VCaP (cell line): ENCODE measurements around the gene MYRIP.
A peak's percentile ranks its signal among the peaks of the same experiment; 100 is the strongest.

Experiments
- H3K27ac ChIP-seq: fragments of 450-650 bp; 2 replicates; pipeline ENCODE4 v1.5.1; 2017
- CTCF ChIP-seq: fragments of 450-650 bp; conservative IDR thresholded peaks from 2 replicates; pipeline ENCODE4 v1.5.1; 2017; ENCODE audit warnings: mild to moderate bottlenecking, moderate library complexity

Gene MYRIP

GRCh38 chr3:39870706-39871105 is 61.3 kb downstream of the MYRIP start:
- no peak overlapping the region for H3K27ac ChIP-seq
- no peak for TF ChIP-seq CTCF

DNA sequence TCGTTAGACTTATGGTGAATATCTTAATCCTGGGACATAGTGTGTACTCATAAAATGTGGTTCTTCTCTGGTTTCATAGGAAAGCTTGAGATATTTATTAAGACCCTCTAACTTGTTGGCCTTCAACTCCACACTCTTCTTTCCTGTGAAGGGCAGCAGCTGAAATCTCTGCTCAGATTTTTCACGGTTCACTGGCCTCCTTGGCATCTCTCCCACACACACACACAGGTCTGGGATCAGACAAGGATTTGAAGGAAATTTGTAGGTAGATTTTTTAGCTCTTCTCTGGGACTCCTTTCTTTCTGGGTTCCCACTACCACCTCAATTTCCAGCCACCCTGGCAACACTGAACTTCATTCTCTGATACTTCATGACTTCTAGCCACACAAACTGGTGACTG is 70.2 kb downstream of the MYRIP start:
- H3K27ac ChIP-seq, result peak overlapping the region; percentile 68
- no peak for TF ChIP-seq CTCF

DNA sequence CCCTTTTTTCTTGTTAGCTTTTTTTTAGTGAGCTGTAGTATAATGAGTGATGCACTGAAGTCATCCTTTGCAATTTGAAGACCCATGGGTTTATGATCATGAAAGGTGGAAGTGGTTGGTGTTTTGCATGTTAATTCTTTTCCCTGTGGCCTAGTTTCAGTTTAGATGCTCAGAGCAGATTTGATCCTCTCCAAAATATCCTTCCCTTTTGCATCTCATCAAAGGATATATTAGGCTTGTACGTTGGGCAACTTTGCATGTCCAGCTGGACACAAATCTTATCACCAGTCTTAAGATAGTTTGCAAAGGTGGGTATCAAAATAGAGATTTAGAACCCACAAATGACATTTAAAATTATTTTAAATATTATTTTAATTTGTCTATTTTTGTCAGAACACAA is 72.7 kb downstream of the MYRIP start:
- no peak for TF ChIP-seq CTCF
- H3K27ac ChIP-seq, result no peak overlapping the region

- peak overlapping the region; percentile 45 for H3K27ac ChIP-seq
- no peak for TF ChIP-seq CTCF
Measured at GRCh38 chr3:39892068-39892467, 82.7 kb downstream of the MYRIP start.

GRCh38 chr3:39896184-39896583 is 86.8 kb downstream of the MYRIP start:
- no peak overlapping the region for H3K27ac ChIP-seq
- TF ChIP-seq CTCF, result no peak

DNA sequence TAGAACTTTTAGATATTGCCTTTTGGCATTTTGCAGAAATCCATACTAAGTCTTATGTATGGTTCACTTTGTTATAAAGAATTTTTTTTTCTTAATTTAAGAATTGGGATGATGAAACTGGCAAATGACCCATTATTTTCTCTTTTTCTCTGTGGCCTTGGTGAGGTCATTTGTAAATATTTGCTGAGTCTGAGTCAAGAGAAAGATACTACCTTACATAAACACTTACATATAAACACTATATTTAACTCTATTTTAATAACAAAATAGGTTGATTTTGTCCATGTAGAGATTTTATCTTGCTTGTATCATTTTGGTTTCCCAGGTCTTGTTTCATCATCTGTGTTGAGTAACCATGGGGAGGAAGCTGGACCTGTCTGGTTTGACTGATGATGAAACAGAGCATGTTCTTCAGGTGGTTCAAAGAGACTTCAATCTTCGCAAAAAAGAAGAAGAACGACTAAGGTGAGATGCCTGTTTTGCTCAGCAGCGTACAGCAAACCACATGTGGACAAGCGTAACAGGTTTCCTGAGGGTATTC is 91.1 kb downstream of the MYRIP start:
- H3K27ac ChIP-seq, result no peak overlapping the region
- TF ChIP-seq CTCF, result no peak

GRCh38 chr3:39903253-39903652 is 93.8 kb downstream of the MYRIP start:
- TF ChIP-seq CTCF, result no peak
- H3K27ac ChIP-seq, result no peak overlapping the region

- no peak overlapping the region for H3K27ac ChIP-seq
Measured at GRCh38 chr3:39905788-39906187, 96.4 kb downstream of the MYRIP start.

More at GRCh38 chr3:39905788-39906187, 96.4 kb downstream of the MYRIP start:
- TF ChIP-seq CTCF, result no peak
